Chondrocyte (in vitro differentiated cells): ENCODE measurements around the gene AGGF1. TPM values are rescaled to one million over a fixed set of nuclear protein-coding genes. Genes with fewer than 3 reads are reported as not detected.
"Not testable (repeated sequence)": the region's sequence is repeated elsewhere in the genome, so short reads cannot be mapped to it uniquely, and the experiment has no call there.

Source experiments
- DNase-seq: peaks from one replicate; pipeline ENCODE4 v3.0.0; 2021; ENCODE audit warnings: mixed read lengths, low spot score
- H3K27ac Mint-ChIP-seq: one replicate; pipeline ENCODE4 v1.8.0; 2021; ENCODE audit warnings: mild to moderate bottlenecking, moderate library complexity, mixed read lengths; ENCODE audit not compliant: unreplicated experiment
- H3K27me3 Mint-ChIP-seq: 2 replicates; pipeline ENCODE4 v1.8.0; 2021; ENCODE audit warnings: low read depth, mixed read lengths
- H3K36me3 Mint-ChIP-seq: 2 replicates; pipeline ENCODE4 v1.8.0; 2021; ENCODE audit warnings: low read depth, mixed read lengths
- H3K4me1 Mint-ChIP-seq: 2 replicates; pipeline ENCODE4 v1.8.0; 2021; ENCODE audit warnings: low read depth, mild to moderate bottlenecking, mixed read lengths
- H3K4me3 Mint-ChIP-seq: one replicate; pipeline ENCODE4 v1.8.0; 2021; ENCODE audit warnings: mild to moderate bottlenecking, moderate library complexity, mixed read lengths; ENCODE audit not compliant: unreplicated experiment
- H3K9me3 Mint-ChIP-seq: 2 replicates; pipeline ENCODE4 v1.8.0; 2021; ENCODE audit warnings: low read depth, mixed read lengths
- CTCF ChIP-seq: fragments of 200-600 bp; sonication (generic); IDR thresholded peaks from 2 replicates; pipeline ENCODE4 v1.5.0; 2021; ENCODE audit warnings: antibody characterized with exemption, mild to moderate bottlenecking, moderate library complexity
- total RNA-seq: library from RNA; stranded (reverse); gene quantifications from 3 replicates; pipeline ENCODE4 v1.2.1, GENCODE V29; 2021

Gene AGGF1
- total RNA-seq, 1 donor from 2014 or later = 17.4 TPM

- peaks cover 7% of the 10 kb centered on the region for H3K4me1 Mint-ChIP-seq
- no peak for DNase-seq
- peaks cover 7% of the 10 kb centered on the region for H3K36me3 Mint-ChIP-seq
- no peak overlapping the region for H3K4me3 Mint-ChIP-seq
- no peak overlapping the region for H3K27ac Mint-ChIP-seq
- no peak for TF ChIP-seq CTCF
- H3K9me3 Mint-ChIP-seq = peaks cover 6% of the 10 kb centered on the region
- no peaks in the 10 kb centered on the region for H3K27me3 Mint-ChIP-seq
Measured at GRCh38 chr5:77104813-77105212, 74.6 kb downstream of the AGGF1 start.

- H3K9me3 Mint-ChIP-seq, H3K27ac Mint-ChIP-seq, H3K4me1 Mint-ChIP-seq: not testable (repeated sequence)
Measured at GRCh38 chr5:77107035-77107434, 76.8 kb downstream of the AGGF1 start.

More at GRCh38 chr5:77107035-77107434, 76.8 kb downstream of the AGGF1 start:
- H3K27me3 Mint-ChIP-seq, H3K4me3 Mint-ChIP-seq, H3K36me3 Mint-ChIP-seq, DNase-seq: not testable (repeated sequence)

Other genes starting within 250 kb of the AGGF1 start
- 1.2 to 1.9 TPM (median 1.9 TPM) in 3 replicates for gene F2RL1, start 211.4 kb upstream of the AGGF1 start, total RNA-seq
- gene S100Z, start 180.4 kb upstream of the AGGF1 start, total RNA-seq = not detected in 3 replicates
- 0.40 TPM in 1 of 3 replicates, not detected in the others for gene CRHBP, start 77.4 kb upstream of the AGGF1 start, total RNA-seq
- 10.7 to 15.8 TPM (median 14.7 TPM) in 3 replicates for gene ZBED3, start 56.9 kb downstream of the AGGF1 start, total RNA-seq
- 1.1 to 2.2 TPM (median 1.8 TPM) in 3 replicates for gene PDE8B, start 180.3 kb downstream of the AGGF1 start, total RNA-seq